NT2/D1 (cell line): ENCODE measurements around the gene MPPE1.

Source experiments
- DNase-seq: peaks from one replicate; pipeline ENCODE4 v3.0.0-alpha.2; 2011; ENCODE audit warnings: low read depth, low spot score
- H3K27me3 ChIP-seq: 2 replicates; pipeline ENCODE4 v1.6.0; 2011; ENCODE audit warnings: mild to moderate bottlenecking; ENCODE audit not compliant: insufficient read length, insufficient read depth
- H3K36me3 ChIP-seq: 2 replicates; pipeline ENCODE4 v1.6.1; 2011; ENCODE audit warnings: mild to moderate bottlenecking, low read length, mixed read lengths; ENCODE audit not compliant: insufficient read depth, insufficient read length
- H3K4me1 ChIP-seq: 2 replicates; pipeline ENCODE4 v1.5.1; 2011; ENCODE audit not compliant: insufficient read depth, insufficient read length
- H3K4me3 ChIP-seq: 2 replicates; pipeline ENCODE4 v1.5.1; 2011; ENCODE audit warnings: low read depth; ENCODE audit not compliant: insufficient read length
- H3K9ac ChIP-seq: 2 replicates; pipeline ENCODE4 v1.6.0; 2011; ENCODE audit warnings: low read depth; ENCODE audit not compliant: insufficient read length
- H3K9me3 ChIP-seq: 2 replicates; pipeline ENCODE4 v1.5.1; 2011; ENCODE audit warnings: mild to moderate bottlenecking, low read length; ENCODE audit not compliant: insufficient read depth
- SUZ12 ChIP-seq: IDR thresholded peaks from 2 replicates; pipeline ENCODE4 v1.6.1; 2011; ENCODE audit not compliant: insufficient read length, insufficient read depth; ENCODE audit errors: extremely low read depth
- YY1 ChIP-seq: IDR thresholded peaks from 2 replicates; pipeline ENCODE4 v1.6.1; 2011; ENCODE audit not compliant: insufficient read length, insufficient read depth
- ZNF274 ChIP-seq: IDR thresholded peaks from 2 replicates; pipeline ENCODE4 v1.6.1; 2011; ENCODE audit warnings: mild to moderate bottlenecking, low read depth, low read length

The MPPE1 gene

GRCh38 chr18:11908182-11909060, at the start of gene MPPE1:
Gene MPPE1, minus strand, starts transcription at chr18:11908317. Its CDS starts 11,053 bp downstream, at chr18:11897264.
- H3K4me1 ChIP-seq = no peaks in the 10 kb centered on the region
- no peaks in the 10 kb centered on the region for H3K9me3 ChIP-seq
- TF ChIP-seq YY1 (no peak), SUZ12 (no peak), ZNF274 (no peak)
- H3K36me3 ChIP-seq = no peaks in the 10 kb centered on the region
- peaks cover 11% of the 10 kb centered on the region for H3K27me3 ChIP-seq
- DNase-seq = peak; percentile 67
- peak within 1 kb of the TSS; percentile 91 for H3K9ac ChIP-seq
- H3K4me3 ChIP-seq = peak within 1 kb of the TSS; percentile 65

GRCh38 chr18:11957636-11958035, 49.5 kb upstream of the MPPE1 start:
- Histone ChIP-seq H3K9me3 (peaks cover 23% of the 10 kb centered on the region), H3K9ac (no peak overlapping the region), H3K4me1 (no peaks in the 10 kb centered on the region), H3K36me3 (no peaks in the 10 kb centered on the region), H3K4me3 (no peak overlapping the region), H3K27me3 (no peaks in the 10 kb centered on the region)
- no peak for DNase-seq
- TF ChIP-seq ZNF274 (no peak), SUZ12 (no peak), YY1 (no peak)

- DNase-seq = no peak
- H3K9me3 ChIP-seq = peaks cover 23% of the 10 kb centered on the region
- no peaks in the 10 kb centered on the region for H3K27me3 ChIP-seq
- no peak overlapping the region for H3K9ac ChIP-seq
- no peaks in the 10 kb centered on the region for H3K36me3 ChIP-seq
- peaks cover under 1% of the 10 kb centered on the region for H3K4me1 ChIP-seq
- no peak overlapping the region for H3K4me3 ChIP-seq
- TF ChIP-seq ZNF274 (no peak), SUZ12 (no peak)
Measured at GRCh38 chr18:11956371-11957308, 48.5 kb upstream of the MPPE1 start.

GRCh38 chr18:11955239-11956029, 47.3 kb upstream of the MPPE1 start:
- peaks cover 5% of the 10 kb centered on the region for H3K4me1 ChIP-seq
- no peak for DNase-seq
- H3K4me3 ChIP-seq = no peak overlapping the region
- peaks cover 23% of the 10 kb centered on the region for H3K9me3 ChIP-seq
- H3K27me3 ChIP-seq = no peaks in the 10 kb centered on the region
- TF ChIP-seq ZNF274 = no peak
- H3K9ac ChIP-seq = no peak overlapping the region
- no peaks in the 10 kb centered on the region for H3K36me3 ChIP-seq

- peaks cover 19% of the 10 kb centered on the region for H3K9me3 ChIP-seq
- H3K4me1 ChIP-seq = peaks cover 5% of the 10 kb centered on the region
- TF ChIP-seq YY1 = no peak
- no peak for TF ChIP-seq SUZ12
- no peak for TF ChIP-seq ZNF274
- no peaks in the 10 kb centered on the region for H3K27me3 ChIP-seq
- H3K36me3 ChIP-seq = no peaks in the 10 kb centered on the region
- H3K4me3 ChIP-seq = no peak overlapping the region
- no peak for DNase-seq
- no peak overlapping the region for H3K9ac ChIP-seq
Measured at GRCh38 chr18:11953113-11953512, 45.0 kb upstream of the MPPE1 start.

GRCh38 chr18:11951390-11951851, 43.3 kb upstream of the MPPE1 start:
- no peaks in the 10 kb centered on the region for H3K36me3 ChIP-seq
- peaks cover 5% of the 10 kb centered on the region for H3K4me1 ChIP-seq
- no peak for TF ChIP-seq SUZ12
- no peak for TF ChIP-seq YY1
- no peak for TF ChIP-seq ZNF274
- H3K4me3 ChIP-seq = no peak overlapping the region
- H3K9ac ChIP-seq = no peak overlapping the region
- no peaks in the 10 kb centered on the region for H3K27me3 ChIP-seq
- H3K9me3 ChIP-seq = peaks cover 2% of the 10 kb centered on the region; the same call in 1 of the 2 replicates
- DNase-seq = no peak

GRCh38 chr18:11950824-11951223, 42.7 kb upstream of the MPPE1 start:
- no peaks in the 10 kb centered on the region for H3K36me3 ChIP-seq
- H3K9ac ChIP-seq = no peak overlapping the region
- no peak overlapping the region for H3K4me3 ChIP-seq
- peaks cover 5% of the 10 kb centered on the region for H3K4me1 ChIP-seq
- H3K9me3 ChIP-seq = no peaks in the 10 kb centered on the region
- TF ChIP-seq ZNF274 = no peak
- TF ChIP-seq SUZ12 = no peak
- TF ChIP-seq YY1 = no peak
- H3K27me3 ChIP-seq = no peaks in the 10 kb centered on the region
- DNase-seq = no peak
